Activated naive CD4-positive, alpha-beta T cell treated with anti-CD3 and anti-CD28 coated beads for 36 hours (primary cell): ENCODE measurements around the gene TMEM63A. TPM values are rescaled to one million over a fixed set of nuclear protein-coding genes. Genes with fewer than 3 reads are reported as not detected.
"Not testable (repeated sequence)": the region's sequence is repeated elsewhere in the genome, so short reads cannot be mapped to it uniquely, and the experiment has no call there.

Experiments
- CTCF ChIA-PET: fragments of 350-600 bp; sonication (Branson Sonifier 250); formaldehyde crosslinking; loops from one replicate; lab custom pipeline; 2021; ENCODE audit warnings: antibody characterized with exemption; lab: Charles Lee
- DNase-seq: peaks from one replicate; pipeline ENCODE4 v3.0.0-alpha.2; 2020
- H3K27ac Mint-ChIP-seq: one replicate; pipeline ENCODE4 v1.8.0; 2021; ENCODE audit warnings: mild to moderate bottlenecking, mixed read lengths
- H3K27me3 Mint-ChIP-seq: one replicate; pipeline ENCODE4 v1.8.0; 2021; ENCODE audit warnings: low read depth, mixed read lengths
- H3K36me3 Mint-ChIP-seq: one replicate; pipeline ENCODE4 v1.8.0; 2021; ENCODE audit warnings: low read depth, mixed read lengths
- H3K4me1 Mint-ChIP-seq: one replicate; pipeline ENCODE4 v1.8.0; 2021; ENCODE audit warnings: low read depth, mixed read lengths
- H3K4me3 Mint-ChIP-seq: one replicate; pipeline ENCODE4 v1.8.0; 2021; ENCODE audit warnings: mild to moderate bottlenecking, moderate library complexity, mixed read lengths
- H3K9me3 Mint-ChIP-seq: one replicate; pipeline ENCODE4 v1.8.0; 2021; ENCODE audit warnings: mixed read lengths
- intact Hi-C: fragments of 100-400 bp; cut with micrococcal nuclease; formaldehyde crosslinking; loops from one replicate; pipeline ENCODE4 v1.15.1; 2023
- total RNA-seq, 2 experiments: library from RNA; stranded (reverse); gene quantifications; one replicate each; pipeline ENCODE4 v1.2.3, GENCODE V29; 2021

The TMEM63A gene
- total RNA-seq, 2 experiments from 2014 or later, result 34.3 to 34.7 TPM

- Mint-ChIP-seq H3K27me3 (no peaks in the 10 kb centered on the region), H3K4me3 (no peak overlapping the region), H3K9me3 (no peaks in the 10 kb centered on the region), H3K27ac (no peak overlapping the region), H3K36me3 (no peaks in the 10 kb centered on the region), H3K4me1 (peaks cover 5% of the 10 kb centered on the region)
- CTCF ChIA-PET, result interaction anchor here (0.7 kb wide), 1 partner anchor 32 kb away, joined by 4 read pairs; no protein-coding TSS in a partner anchor
- intact Hi-C loops, result loop anchor here (10.0 kb wide), 1 partner anchor 1045 kb away; no protein-coding TSS in a partner anchor
- DNase-seq, result no peak
Measured at GRCh38 chr1:225819346-225820192, 62.6 kb downstream of the TMEM63A start.

- CTCF ChIA-PET, result interaction anchor here (0.8 kb wide), 1 partner anchor 344 kb away, joined by 3 read pairs; no protein-coding TSS in a partner anchor
- no peaks in the 10 kb centered on the region for H3K9me3 Mint-ChIP-seq
- no peak overlapping the region for H3K4me3 Mint-ChIP-seq
- no peak overlapping the region for H3K27ac Mint-ChIP-seq
- no peaks in the 10 kb centered on the region for H3K36me3 Mint-ChIP-seq
- peaks cover 5% of the 10 kb centered on the region for H3K4me1 Mint-ChIP-seq
- no peaks in the 10 kb centered on the region for H3K27me3 Mint-ChIP-seq
- DNase-seq, result no peak
- intact Hi-C loops, result no loop called here
Measured at GRCh38 chr1:225818229-225818628, 64.0 kb downstream of the TMEM63A start.

- CTCF ChIA-PET, result no interaction called here
- Mint-ChIP-seq H3K4me3 (no peak overlapping the region), H3K27ac (no peak overlapping the region), H3K9me3 (no peaks in the 10 kb centered on the region), H3K27me3 (no peaks in the 10 kb centered on the region), H3K4me1 (peaks cover 5% of the 10 kb centered on the region), H3K36me3 (no peaks in the 10 kb centered on the region)
- peak; percentile 18 for DNase-seq
- intact Hi-C loops, result no loop called here
Measured at GRCh38 chr1:225817611-225818061, 64.5 kb downstream of the TMEM63A start.

GRCh38 chr1:225816643-225817538 is 65.3 kb downstream of the TMEM63A start:
- H3K36me3 Mint-ChIP-seq, result no peaks in the 10 kb centered on the region
- CTCF ChIA-PET, result interaction anchor here (0.9 kb wide), 1 partner anchor 60 kb away, joined by 3 read pairs; no protein-coding TSS in a partner anchor
- no peak overlapping the region for H3K27ac Mint-ChIP-seq
- H3K27me3 Mint-ChIP-seq, result no peaks in the 10 kb centered on the region
- H3K9me3 Mint-ChIP-seq, result no peaks in the 10 kb centered on the region
- H3K4me3 Mint-ChIP-seq, result no peak overlapping the region
- intact Hi-C loops, result no loop called here
- H3K4me1 Mint-ChIP-seq, result peaks cover 5% of the 10 kb centered on the region
- no peak for DNase-seq

GRCh38 chr1:225815526-225816178 is 66.5 kb downstream of the TMEM63A start:
- H3K27ac Mint-ChIP-seq, result no peak overlapping the region

GRCh38 chr1:225815090-225815489 is 67.1 kb downstream of the TMEM63A start:
- CTCF ChIA-PET, H3K36me3 Mint-ChIP-seq, DNase-seq, H3K27ac Mint-ChIP-seq, intact Hi-C loops, H3K9me3 Mint-ChIP-seq, H3K4me3 Mint-ChIP-seq, H3K27me3 Mint-ChIP-seq: not testable (repeated sequence)
- H3K4me1 Mint-ChIP-seq, result peaks cover 12% of the 10 kb centered on the region

More at GRCh38 chr1:225815526-225816178, 66.5 kb downstream of the TMEM63A start:
- Mint-ChIP-seq H3K9me3 (no peaks in the 10 kb centered on the region), H3K27me3 (no peaks in the 10 kb centered on the region), H3K36me3 (no peaks in the 10 kb centered on the region), H3K4me1 (peaks cover 8% of the 10 kb centered on the region), H3K4me3 (no peak overlapping the region)
- intact Hi-C loops, result no loop called here
- no peak for DNase-seq
- CTCF ChIA-PET, result interaction anchor here (0.7 kb wide), 1 partner anchor 9 kb away, joined by 3 read pairs; no protein-coding TSS in a partner anchor

GRCh38 chr1:225814381-225814780 is 67.8 kb downstream of the TMEM63A start:
- Mint-ChIP-seq H3K36me3 (no peaks in the 10 kb centered on the region), H3K27ac (no peak overlapping the region), H3K27me3 (no peaks in the 10 kb centered on the region), H3K9me3 (no peaks in the 10 kb centered on the region), H3K4me1 (peaks cover 17% of the 10 kb centered on the region), H3K4me3 (no peak overlapping the region)
- CTCF ChIA-PET, result interaction anchor here (1.1 to 1.4 kb wide), 2 partner anchors 26 to 148 kb away, joined by 3 to 4 read pairs; no protein-coding TSS in a partner anchor
- intact Hi-C loops, result no loop called here
- DNase-seq, result no peak

- CTCF ChIA-PET, result interaction anchor here (0.5 to 2.9 kb wide), 6 partner anchors 27 to 162 kb away, joined by 3 to 10 read pairs (median 4); no protein-coding TSS in a partner anchor
- Mint-ChIP-seq H3K9me3 (no peaks in the 10 kb centered on the region), H3K36me3 (no peaks in the 10 kb centered on the region), H3K27me3 (no peaks in the 10 kb centered on the region), H3K27ac (no peak overlapping the region), H3K4me1 (peaks cover 18% of the 10 kb centered on the region), H3K4me3 (no peak overlapping the region)
- DNase-seq, result no peak
- intact Hi-C loops, result no loop called here
Measured at GRCh38 chr1:225813214-225813964, 68.8 kb downstream of the TMEM63A start.

GRCh38 chr1:225812488-225813213 is 69.5 kb downstream of the TMEM63A start:
- Mint-ChIP-seq H3K36me3 (no peaks in the 10 kb centered on the region), H3K4me3 (no peak overlapping the region), H3K27me3 (no peaks in the 10 kb centered on the region), H3K4me1 (peaks cover 15% of the 10 kb centered on the region), H3K9me3 (no peaks in the 10 kb centered on the region), H3K27ac (no peak overlapping the region)
- intact Hi-C loops, result no loop called here
- DNase-seq, result no peak
- CTCF ChIA-PET, result interaction anchor here (0.5 to 2.9 kb wide), 8 partner anchors 68 to 1706 kb away, joined by 3 to 10 read pairs (median 4); no protein-coding TSS in a partner anchor

- CTCF ChIA-PET, result interaction anchor here (0.6 to 2.9 kb wide), 6 partner anchors 27 to 1705 kb away, joined by 3 to 10 read pairs (median 4); no protein-coding TSS in a partner anchor
- Mint-ChIP-seq H3K9me3 (no peaks in the 10 kb centered on the region), H3K36me3 (no peaks in the 10 kb centered on the region), H3K27me3 (no peaks in the 10 kb centered on the region), H3K27ac (no peak overlapping the region), H3K4me3 (no peak overlapping the region), H3K4me1 (peaks cover 14% of the 10 kb centered on the region)
- DNase-seq, result no peak
- intact Hi-C loops, result loop anchor here (2.0 kb wide), 1 partner anchor 71 kb away; the partner anchor contains the start of gene TMEM63A
Measured at GRCh38 chr1:225811622-225812487, 70.3 kb downstream of the TMEM63A start.
